ENCODE data around the gene TUBB.

TUBB gene

GRCh38 chr6:30721198-30722024 is 1.3 kb downstream of the TUBB start (continued):
- TF ChIP-seq ZBTB26 (tag by site-specific recombination; optimal IDR thresholded peaks at IDR 0.05), result peak; percentile 84
- no peak for TF ChIP-seq GFI1B (tag by site-specific recombination; IDR thresholded peaks at IDR 0.05)
- TF ChIP-seq RBAK (tag by site-specific recombination; IDR thresholded peaks at IDR 0.05), result no peak
- TF ChIP-seq YY1 (tag by site-specific recombination; IDR thresholded peaks at IDR 0.05), result 0 out of 2 replicates have a peak, but pooled peaks have one; percentile 15
- TF ChIP-seq ZNF174 (tag by site-specific recombination; IDR thresholded peaks at IDR 0.05), result no peak
- TF ChIP-seq ATF2 (tag by site-specific recombination; IDR thresholded peaks at IDR 0.05; ENCODE audit: low read depth), result no peak
- TF ChIP-seq ZFHX2 (tag by site-specific recombination; conservative IDR thresholded peaks at IDR 0.05), result peak; percentile 78
- no peak; the same call in 1 of the 2 replicates for TF ChIP-seq ZNF645 (tag by site-specific recombination; IDR thresholded peaks at IDR 0.05)
- TF ChIP-seq ZNF571 (tag by site-specific recombination; IDR thresholded peaks at IDR 0.05), result no peak
- TF ChIP-seq ZNF335 (tag by site-specific recombination; conservative IDR thresholded peaks at IDR 0.05), result peak; percentile 35
- TF ChIP-seq ZNF513 (tag by site-specific recombination; IDR thresholded peaks at IDR 0.05), result no peak
- no peak for TF ChIP-seq ZNF184 (tag by site-specific recombination; IDR thresholded peaks at IDR 0.05)
- peak; percentile 94 for TF ChIP-seq PATZ1 (tag by site-specific recombination; IDR thresholded peaks at IDR 0.05)
- no peak for TF ChIP-seq ZNF10 (tag by site-specific recombination; IDR thresholded peaks at IDR 0.05)
- no peak for TF ChIP-seq ZFP69B (tag by site-specific recombination; IDR thresholded peaks at IDR 0.05)
- no peak for TF ChIP-seq HOXA7 (CRISPR knock-in tag; IDR thresholded peaks at IDR 0.05; ENCODE audit: borderline replicate concordance)
- TF ChIP-seq IKZF3 (tag by site-specific recombination; IDR thresholded peaks at IDR 0.05), result no peak
- 0 out of 2 replicates have a peak, but pooled peaks have one; percentile 16 for TF ChIP-seq ZFP37 (tag by site-specific recombination; IDR thresholded peaks at IDR 0.05)
- no peak for TF ChIP-seq ELK4 (IDR thresholded peaks at IDR 0.05; ENCODE audit: borderline replicate concordance, low read depth, low read length)
- no peak for TF ChIP-seq ZNF621 (tag by site-specific recombination; IDR thresholded peaks at IDR 0.05)
- TF ChIP-seq WT1 (tag by site-specific recombination; IDR thresholded peaks at IDR 0.05), result no peak; the same call in 1 of the 2 replicates
- peak; percentile 52; the same call in 1 of the 2 replicates for TF ChIP-seq ZBTB11 (tag by site-specific recombination; conservative IDR thresholded peaks at IDR 0.05; ENCODE audit: low read depth)
- no peak for TF ChIP-seq ZNF426 (tag by site-specific recombination; IDR thresholded peaks at IDR 0.05)
- no peak; the same call in 1 of the 2 replicates for TF ChIP-seq GLIS1 (tag by site-specific recombination; IDR thresholded peaks at IDR 0.05)
- no peak for TF ChIP-seq ZNF394 (tag by site-specific recombination; IDR thresholded peaks at IDR 0.05; ENCODE audit: borderline replicate concordance)
- no peak for TF ChIP-seq ZNF785 (tag by site-specific recombination; IDR thresholded peaks at IDR 0.05)
- TF ChIP-seq KLF8 (tag by site-specific recombination; IDR thresholded peaks at IDR 0.05), result peak; percentile 82
